Raji (cell line): ENCODE results near the gene HSD17B2.

Source experiments
- POLR2A ChIP-seq: IDR thresholded peaks from 2 replicates; pipeline ENCODE4 v1.6.1; 2011; ENCODE audit warnings: low read depth, low read length, control low read depth; ENCODE audit not compliant: insufficient read depth

The HSD17B2 gene

GRCh38 chr16:82034981-82035612 lies at the start of gene HSD17B2:
HSD17B2 (plus strand) TSS chr16:82035253; CDS start chr16:82035425, 172 bp downstream.
- TF ChIP-seq POLR2A = no peak

GRCh38 chr16:81987121-81987520 lies 47.9 kb upstream of the HSD17B2 start:
- TF ChIP-seq POLR2A = no peak

- no peak for TF ChIP-seq POLR2A
These were observed 47.3 kb upstream of the HSD17B2 start for GRCh38 chr16:81987706-81988105.

- no peak for TF ChIP-seq POLR2A
These were observed 42.2 kb upstream of the HSD17B2 start for GRCh38 chr16:81992859-81993258.

- TF ChIP-seq POLR2A = no peak
These were observed 40.6 kb upstream of the HSD17B2 start for GRCh38 chr16:81994485-81994884.

GRCh38 chr16:81995651-81996050 lies 39.4 kb upstream of the HSD17B2 start:
- TF ChIP-seq POLR2A = no peak

GRCh38 chr16:81996664-81997509 lies 38.2 kb upstream of the HSD17B2 start:
- TF ChIP-seq POLR2A = no peak

- no peak for TF ChIP-seq POLR2A
These were observed 37.3 kb upstream of the HSD17B2 start for GRCh38 chr16:81997738-81998137.

GRCh38 chr16:82002831-82003230 lies 32.2 kb upstream of the HSD17B2 start:
- no peak for TF ChIP-seq POLR2A

GRCh38 chr16:82004601-82005000 lies 30.5 kb upstream of the HSD17B2 start:
- TF ChIP-seq POLR2A = no peak

- no peak for TF ChIP-seq POLR2A
These were observed 29.8 kb upstream of the HSD17B2 start for GRCh38 chr16:82005027-82005830.

GRCh38 chr16:82006036-82006435 lies 29.0 kb upstream of the HSD17B2 start:
- TF ChIP-seq POLR2A = no peak

GRCh38 chr16:82007189-82007588 lies 27.9 kb upstream of the HSD17B2 start:
- TF ChIP-seq POLR2A = no peak

- no peak for TF ChIP-seq POLR2A
These were observed 26.0 kb upstream of the HSD17B2 start for GRCh38 chr16:82008957-82009592.

- TF ChIP-seq POLR2A = no peak
These were observed 24.4 kb upstream of the HSD17B2 start for GRCh38 chr16:82010649-82011048.
